ENCODE measurements around the gene SGSH. TPM values are rescaled to one million over a fixed set of nuclear protein-coding genes. Genes with fewer than 3 reads are reported as not detected.

SGSH gene
- total RNA-seq, 4 donors from 2014 or later, result 27.0 to 79.3 (median 31.2) TPM

GRCh38 chr17:80248894-80249710 lies 29.0 kb upstream of the SGSH start:
- TF ChIP-seq EP300 (IDR thresholded peaks at IDR 0.05) (no peak), POLR2A (IDR thresholded peaks at IDR 0.05) (no peak), CTCF (IDR thresholded peaks at IDR 0.05) (no peak), POLR2AphosphoS5 (IDR thresholded peaks at IDR 0.05) (no peak)
- no peaks in the 10 kb centered on the region for H3K4me1 ChIP-seq
- H3K4me3 ChIP-seq, result no peak overlapping the region
- 84% methylated on average over 20 of the region's 26 CpGs for WGBS
- H3K27me3 ChIP-seq, result no peaks in the 10 kb centered on the region
- no peak overlapping the region for H3K27ac ChIP-seq
- DNase-seq (ENCODE audit: low spot score in 2 of 2), result no peak
- H3K9me3 ChIP-seq, result no peaks in the 10 kb centered on the region
- peaks cover 52% of the 10 kb centered on the region for H3K36me3 ChIP-seq

- Histone ChIP-seq H3K36me3 (peaks cover 60% of the 10 kb centered on the region), H3K27ac (no peak overlapping the region), H3K9me3 (no peaks in the 10 kb centered on the region), H3K4me1 (no peaks in the 10 kb centered on the region), H3K27me3 (no peaks in the 10 kb centered on the region), H3K4me3 (no peak overlapping the region)
- DNase-seq (ENCODE audit: low spot score in 2 of 2), result no peak
- TF ChIP-seq CTCF (IDR thresholded peaks at IDR 0.05) (no peak), POLR2AphosphoS5 (IDR thresholded peaks at IDR 0.05) (no peak), EP300 (IDR thresholded peaks at IDR 0.05) (no peak), POLR2A (IDR thresholded peaks at IDR 0.05) (no peak)
- no CpG with 5 or more reads among the region's 23 CpGs for WGBS
Observed at GRCh38 chr17:80248001-80248893, 28.1 kb upstream of the SGSH start.

- H3K27me3 ChIP-seq, result no peaks in the 10 kb centered on the region
- no peak for DNase-seq (ENCODE audit: low spot score in 2 of 2)
- peaks cover 65% of the 10 kb centered on the region for H3K36me3 ChIP-seq
- H3K9me3 ChIP-seq, result no peaks in the 10 kb centered on the region
- H3K27ac ChIP-seq, result no peak overlapping the region
- 97% methylated on average over 7 of the region's 17 CpGs for WGBS
- TF ChIP-seq POLR2A (IDR thresholded peaks at IDR 0.05) (no peak), CTCF (IDR thresholded peaks at IDR 0.05) (no peak), EP300 (IDR thresholded peaks at IDR 0.05) (no peak), POLR2AphosphoS5 (IDR thresholded peaks at IDR 0.05) (no peak)
- H3K4me3 ChIP-seq, result no peak overlapping the region
- H3K4me1 ChIP-seq, result no peaks in the 10 kb centered on the region
Observed at GRCh38 chr17:80247561-80247960, 27.4 kb upstream of the SGSH start.

GRCh38 chr17:80246726-80247125 lies 26.6 kb upstream of the SGSH start:
- Histone ChIP-seq H3K36me3 (peaks cover 70% of the 10 kb centered on the region), H3K4me1 (no peaks in the 10 kb centered on the region), H3K4me3 (no peak overlapping the region), H3K9me3 (no peaks in the 10 kb centered on the region), H3K27me3 (no peaks in the 10 kb centered on the region), H3K27ac (no peak overlapping the region)
- 91% methylated on average over 6 of the region's 8 CpGs for WGBS
- peak in 1 of 2 donors; percentile 40 for DNase-seq (ENCODE audit: low spot score in 2 of 2)
- TF ChIP-seq CTCF (IDR thresholded peaks at IDR 0.05) (no peak), POLR2AphosphoS5 (IDR thresholded peaks at IDR 0.05) (no peak), POLR2A (IDR thresholded peaks at IDR 0.05) (no peak), EP300 (IDR thresholded peaks at IDR 0.05) (no peak)

GRCh38 chr17:80246266-80246681 lies 26.1 kb upstream of the SGSH start:
- 91% methylated on average over 16 of the region's 19 CpGs for WGBS
- DNase-seq (ENCODE audit: low spot score in 2 of 2), result peak in 1 of 2 donors; percentile 56
- no peak overlapping the region for H3K27ac ChIP-seq
- no peaks in the 10 kb centered on the region for H3K9me3 ChIP-seq
- H3K36me3 ChIP-seq, result peaks cover 70% of the 10 kb centered on the region
- TF ChIP-seq POLR2A (IDR thresholded peaks at IDR 0.05), result no peak
- TF ChIP-seq CTCF (IDR thresholded peaks at IDR 0.05), result no peak
- no peak for TF ChIP-seq EP300 (IDR thresholded peaks at IDR 0.05)
- TF ChIP-seq POLR2AphosphoS5 (IDR thresholded peaks at IDR 0.05), result no peak
- H3K27me3 ChIP-seq, result no peaks in the 10 kb centered on the region
- no peak overlapping the region for H3K4me3 ChIP-seq
- H3K4me1 ChIP-seq, result no peaks in the 10 kb centered on the region

All from suprapubic skin (tissue), 4 donors.